Liver (tissue), 3 donors: ENCODE results near the gene SHMT2.

Experiments used
- ATF3 ChIP-seq: IDR thresholded peaks from 2 replicates; pipeline ENCODE4 v1.6.1; 2016; ENCODE audit warnings: antibody characterized with exemption
- CTCF ChIP-seq: fragments of 150-350 bp; IDR thresholded peaks from 2 replicates; pipeline ENCODE4 v1.5.1; 2017; ENCODE audit warnings: improper control_type of control experiment, low read depth, low read length; ENCODE audit not compliant: missing input control
- FOXA1 ChIP-seq: IDR thresholded peaks from 2 replicates; pipeline ENCODE4 v1.6.1; 2016; ENCODE audit warnings: antibody characterized with exemption
- GABPA ChIP-seq, 2 donors: IDR thresholded peaks in 1 of 2; conservative IDR thresholded peaks in 1 of 2; 2 replicates each; pipeline ENCODE4 v1.6.1; 2016; ENCODE audit warnings: antibody characterized with exemption in 2 of 2, mild to moderate bottlenecking in 1 of 2, moderate library complexity in 1 of 2
- HNF4A ChIP-seq, 2 donors: conservative IDR thresholded peaks; 2 replicates each; pipeline ENCODE4 v1.6.1; 2016; ENCODE audit warnings: antibody characterized with exemption in 2 of 2, mild to moderate bottlenecking in 2 of 2
- JUND ChIP-seq, 2 donors: IDR thresholded peaks; 2 replicates each; pipeline ENCODE4 v1.6.1; 2016; ENCODE audit warnings: antibody characterized with exemption in 2 of 2
- MAX ChIP-seq: IDR thresholded peaks from 2 replicates; pipeline ENCODE4 v1.6.1; 2016; ENCODE audit warnings: antibody characterized with exemption
- RXRA ChIP-seq, 2 donors: IDR thresholded peaks; 2 replicates each; pipeline ENCODE4 v1.6.1; 2017 to 2018; ENCODE audit warnings: antibody characterized with exemption in 2 of 2, mild to moderate bottlenecking in 1 of 2
- SP1 ChIP-seq: IDR thresholded peaks from 2 replicates; pipeline ENCODE4 v1.6.1; 2018; ENCODE audit warnings: antibody characterized with exemption, mild to moderate bottlenecking
- TAF1 ChIP-seq: conservative IDR thresholded peaks from 2 replicates; pipeline ENCODE4 v1.6.1; 2016; ENCODE audit warnings: antibody characterized with exemption, mild to moderate bottlenecking
- YY1 ChIP-seq: IDR thresholded peaks from 2 replicates; pipeline ENCODE4 v1.6.1; 2016; ENCODE audit warnings: antibody characterized with exemption, mild to moderate bottlenecking
- donor health status: healthy.
- donor health status: healthy.

- TF ChIP-seq CTCF (no peak), ATF3 (no peak), GABPA (IDR thresholded peaks at IDR 0.05 in 1 of 2, conservative IDR thresholded peaks at IDR 0.05 in 1 of 2) (no peak), SP1 (no peak), HNF4A (conservative IDR thresholded peaks at IDR 0.05) (no peak), YY1 (no peak), JUND (IDR thresholded peaks at IDR 0.05) (no peak), RXRA (IDR thresholded peaks at IDR 0.05) (no peak), FOXA1 (no peak), TAF1 (no peak), MAX (no peak)
These were observed 6.9 kb downstream of the SHMT2 start for GRCh38 chr12:57236201-57236924.
